Stimulated activated CD4-positive, alpha-beta T cell treated with anti-CD3 and anti-CD28 coated beads, Interleukin-12 subunit alpha, Interleukin-12 subunit beta, amount 100 ng/mL, for 4 hours (primary cell): Measurements from ENCODE around the gene MINDY4.

Experiments used
- DNase-seq: peaks from one replicate; pipeline ENCODE4 v3.0.0-alpha.2; 2020

Gene MINDY4

GRCh38 chr7:30743371-30744074 is 27.7 kb upstream of the MINDY4 start:
- DNase-seq, result no peak

GRCh38 chr7:30744075-30744417 is 27.2 kb upstream of the MINDY4 start:
- DNase-seq, result no peak

GRCh38 chr7:30745261-30745941 is 25.8 kb upstream of the MINDY4 start:
- DNase-seq, result no peak

- DNase-seq, result no peak
Observed at GRCh38 chr7:30750010-30750409, 21.2 kb upstream of the MINDY4 start.

GRCh38 chr7:30750683-30751650 is 20.2 kb upstream of the MINDY4 start:
- DNase-seq, result no peak

GRCh38 chr7:30751696-30752273 is 19.4 kb upstream of the MINDY4 start, which contains the start of gene INMT:
Gene INMT, plus strand, starts transcription at chr7:30752135. Its CDS starts 16 bp downstream, at chr7:30752151.
- DNase-seq, result no peak

- no peak for DNase-seq
Observed at GRCh38 chr7:30752484-30752883, 18.7 kb upstream of the MINDY4 start.

GRCh38 chr7:30752979-30753378 is 18.2 kb upstream of the MINDY4 start:
- DNase-seq, result no peak

GRCh38 chr7:30754315-30754877 is 16.8 kb upstream of the MINDY4 start:
- no peak for DNase-seq

- no peak for DNase-seq
Observed at GRCh38 chr7:30755384-30756154, 15.6 kb upstream of the MINDY4 start.

- no peak for DNase-seq
Observed at GRCh38 chr7:30757342-30757692, 13.9 kb upstream of the MINDY4 start.

- no peak for DNase-seq
Observed at GRCh38 chr7:30760514-30761213, 10.6 kb upstream of the MINDY4 start.

- DNase-seq, result no peak
Observed at GRCh38 chr7:30761214-30762156, 9.7 kb upstream of the MINDY4 start.

GRCh38 chr7:30764030-30764975 is 6.9 kb upstream of the MINDY4 start:
- no peak for DNase-seq

- DNase-seq, result no peak
Observed at GRCh38 chr7:30765408-30765807, 5.8 kb upstream of the MINDY4 start.

GRCh38 chr7:30770845-30771173 is 408 bp upstream of the MINDY4 start:
- DNase-seq, result no peak

- no peak for DNase-seq
Observed at GRCh38 chr7:30771880-30772425, 736 bp downstream of the MINDY4 start.

GRCh38 chr7:30772984-30773383 is 1.8 kb downstream of the MINDY4 start:
- DNase-seq, result no peak

- DNase-seq, result no peak
Observed at GRCh38 chr7:30775992-30776391, 4.8 kb downstream of the MINDY4 start.
